Stimulated activated memory B cell treated with anti-CD40 and anti-IgM and Interleukin-4, amounts not matched to agents 10 μg/mL and 1 μg/mL and 100 μg/mL, for 72 hours (primary cell): ENCODE results near the gene DNMT3L.
"Not testable (repeated sequence)": the region's sequence is repeated elsewhere in the genome, so short reads cannot be mapped to it uniquely, and the experiment has no call there.

Source experiments
- ATAC-seq: fragments of 150-1000 bp; cut with Tn5 transposase; 2 replicates; pipeline ENCODE4 v1.10.0; 2021
- H3K27ac Mint-ChIP-seq: one replicate; pipeline ENCODE4 v1.8.0; 2022; ENCODE audit warnings: mild to moderate bottlenecking, mixed read lengths
- H3K27me3 Mint-ChIP-seq: one replicate; pipeline ENCODE4 v1.8.0; 2022; ENCODE audit warnings: mixed read lengths
- H3K36me3 Mint-ChIP-seq: one replicate; pipeline ENCODE4 v1.8.0; 2022; ENCODE audit warnings: mixed read lengths
- H3K4me1 Mint-ChIP-seq: one replicate; pipeline ENCODE4 v1.8.0; 2022; ENCODE audit warnings: mixed read lengths
- H3K4me3 Mint-ChIP-seq: one replicate; pipeline ENCODE4 v1.8.0; 2022; ENCODE audit warnings: mild to moderate bottlenecking, moderate library complexity, mixed read lengths
- H3K9me3 Mint-ChIP-seq: one replicate; pipeline ENCODE4 v1.8.0; 2022; ENCODE audit warnings: mixed read lengths

The DNMT3L gene

GRCh38 chr21:44261675-44262295, at the start of gene DNMT3L:
Gene DNMT3L (minus strand): TSS chr21:44261897. CDS start chr21:44261259, 638 bp downstream.
- H3K27me3 Mint-ChIP-seq: peaks cover 6% of the 10 kb centered on the region
- H3K9me3 Mint-ChIP-seq: no peaks in the 10 kb centered on the region
- peak; percentile 41 for ATAC-seq
- no peaks in the 10 kb centered on the region for H3K36me3 Mint-ChIP-seq
- H3K4me1 Mint-ChIP-seq: peaks cover 3% of the 10 kb centered on the region
- peak within 1 kb of the TSS; percentile 32 for H3K27ac Mint-ChIP-seq
- H3K4me3 Mint-ChIP-seq: no peak within 1 kb of the TSS

GRCh38 chr21:44310628-44311507, 49.2 kb upstream of the DNMT3L start:
- Mint-ChIP-seq H3K9me3 (no peaks in the 10 kb centered on the region), H3K4me1 (peaks cover 12% of the 10 kb centered on the region), H3K4me3 (no peak overlapping the region), H3K27ac (no peak overlapping the region), H3K36me3 (peaks cover 40% of the 10 kb centered on the region), H3K27me3 (no peaks in the 10 kb centered on the region)
- ATAC-seq: no peak

- Mint-ChIP-seq H3K4me3 (no peak overlapping the region), H3K4me1 (peaks cover 40% of the 10 kb centered on the region), H3K27me3 (no peaks in the 10 kb centered on the region), H3K36me3 (peaks cover 29% of the 10 kb centered on the region), H3K27ac (no peak overlapping the region), H3K9me3 (no peaks in the 10 kb centered on the region)
- no peak for ATAC-seq
Observed at GRCh38 chr21:44306936-44307704, 45.4 kb upstream of the DNMT3L start.

- H3K27ac Mint-ChIP-seq: no peak overlapping the region
- H3K9me3 Mint-ChIP-seq: no peaks in the 10 kb centered on the region
- no peaks in the 10 kb centered on the region for H3K27me3 Mint-ChIP-seq
- no peak overlapping the region for H3K4me3 Mint-ChIP-seq
- H3K4me1 Mint-ChIP-seq: peaks cover 55% of the 10 kb centered on the region
- no peak for ATAC-seq
- peaks cover 17% of the 10 kb centered on the region for H3K36me3 Mint-ChIP-seq
Observed at GRCh38 chr21:44305691-44306090, 44.0 kb upstream of the DNMT3L start.

GRCh38 chr21:44304877-44305293, 43.2 kb upstream of the DNMT3L start:
- peaks cover 16% of the 10 kb centered on the region for H3K36me3 Mint-ChIP-seq
- no peaks in the 10 kb centered on the region for H3K9me3 Mint-ChIP-seq
- no peak overlapping the region for H3K4me3 Mint-ChIP-seq
- peaks cover 57% of the 10 kb centered on the region for H3K4me1 Mint-ChIP-seq
- H3K27me3 Mint-ChIP-seq: no peaks in the 10 kb centered on the region
- peak overlapping the region; percentile 0 for H3K27ac Mint-ChIP-seq
- ATAC-seq: no peak

- ATAC-seq: no peak
- no peaks in the 10 kb centered on the region for H3K27me3 Mint-ChIP-seq
- H3K27ac Mint-ChIP-seq: no peak overlapping the region
- H3K36me3 Mint-ChIP-seq: peaks cover 16% of the 10 kb centered on the region
- H3K9me3 Mint-ChIP-seq: no peaks in the 10 kb centered on the region
- peaks cover 61% of the 10 kb centered on the region for H3K4me1 Mint-ChIP-seq
- no peak overlapping the region for H3K4me3 Mint-ChIP-seq
Observed at GRCh38 chr21:44304011-44304616, 42.4 kb upstream of the DNMT3L start.

- Mint-ChIP-seq H3K9me3 (no peaks in the 10 kb centered on the region), H3K4me1 (peaks cover 66% of the 10 kb centered on the region), H3K36me3 (peaks cover 16% of the 10 kb centered on the region), H3K27ac (peak overlapping the region; percentile 46), H3K27me3 (no peaks in the 10 kb centered on the region), H3K4me3 (peak overlapping the region; percentile 49)
- ATAC-seq: no peak
Observed at GRCh38 chr21:44303490-44303981, 41.8 kb upstream of the DNMT3L start.

GRCh38 chr21:44302573-44303401, 41.1 kb upstream of the DNMT3L start:
- not testable (repeated sequence) for H3K27me3 Mint-ChIP-seq
- Mint-ChIP-seq H3K4me1 (peaks cover 69% of the 10 kb centered on the region), H3K4me3 (peak overlapping the region; percentile 55)

GRCh38 chr21:44301961-44302406, 40.3 kb upstream of the DNMT3L start:
- Mint-ChIP-seq H3K4me1 (peaks cover 68% of the 10 kb centered on the region), H3K36me3 (peaks cover 4% of the 10 kb centered on the region), H3K27me3 (no peaks in the 10 kb centered on the region), H3K27ac (peak overlapping the region; percentile 65), H3K4me3 (peak overlapping the region; percentile 82), H3K9me3 (no peaks in the 10 kb centered on the region)
- no peak for ATAC-seq

More at GRCh38 chr21:44302573-44303401, 41.1 kb upstream of the DNMT3L start:
- Mint-ChIP-seq H3K36me3 (peaks cover 10% of the 10 kb centered on the region), H3K27ac (peak overlapping the region; percentile 46)
- not testable (repeated sequence) for ATAC-seq, H3K9me3 Mint-ChIP-seq

GRCh38 chr21:44301141-44301540, 39.4 kb upstream of the DNMT3L start:
- no peak for ATAC-seq
- Mint-ChIP-seq H3K4me1 (peaks cover 70% of the 10 kb centered on the region), H3K9me3 (no peaks in the 10 kb centered on the region), H3K36me3 (peaks cover 4% of the 10 kb centered on the region), H3K27me3 (no peaks in the 10 kb centered on the region), H3K27ac (peak overlapping the region; percentile 65), H3K4me3 (peak overlapping the region; percentile 82)

GRCh38 chr21:44300262-44300959, 38.7 kb upstream of the DNMT3L start:
- Mint-ChIP-seq H3K4me3 (peak overlapping the region; percentile 82), H3K4me1 (peaks cover 78% of the 10 kb centered on the region), H3K27ac (peak overlapping the region; percentile 65), H3K9me3 (no peaks in the 10 kb centered on the region), H3K27me3 (no peaks in the 10 kb centered on the region), H3K36me3 (peaks cover 4% of the 10 kb centered on the region)
- ATAC-seq: peak; percentile 47

- ATAC-seq: peak; percentile 84
- Mint-ChIP-seq H3K4me1 (peaks cover 78% of the 10 kb centered on the region), H3K4me3 (peak within 1 kb of the TSS; percentile 83), H3K27me3 (no peaks in the 10 kb centered on the region), H3K27ac (peak within 1 kb of the TSS; percentile 90), H3K9me3 (no peaks in the 10 kb centered on the region), H3K36me3 (peaks cover under 1% of the 10 kb centered on the region)
Observed at GRCh38 chr21:44299458-44300261, 38.0 kb upstream of the DNMT3L start, which contains the start of gene PFKL. Gene PFKL (plus strand): TSS chr21:44300053. CDS start chr21:44300106, 53 bp downstream.

GRCh38 chr21:44299085-44299457, 37.4 kb upstream of the DNMT3L start:
- peak; percentile 1 for ATAC-seq
- Mint-ChIP-seq H3K27ac (peak overlapping the region; percentile 90), H3K36me3 (no peaks in the 10 kb centered on the region), H3K4me3 (peak overlapping the region; percentile 83), H3K4me1 (peaks cover 78% of the 10 kb centered on the region), H3K9me3 (no peaks in the 10 kb centered on the region), H3K27me3 (no peaks in the 10 kb centered on the region)
